GM21825 (cell line): ENCODE data around the gene ITPRIPL2.
A peak's percentile ranks its signal among the peaks of the same experiment; 100 is the strongest.

Experiments used
- ATAC-seq: cut with Tn5 transposase; IDR thresholded peaks from one replicate; pipeline ENCODE4 v1.9.1; 2021; ENCODE audit warnings: mild to moderate bottlenecking, moderate library complexity; ENCODE audit not compliant: unreplicated experiment

The ITPRIPL2 gene

GRCh38 chr16:19119564-19119963 lies 5.8 kb downstream of the ITPRIPL2 start:
- ATAC-seq: no peak

- no peak for ATAC-seq
Observed at GRCh38 chr16:19123535-19124178, 9.9 kb downstream of the ITPRIPL2 start.

- ATAC-seq: no peak
Observed at GRCh38 chr16:19126300-19126699, 12.5 kb downstream of the ITPRIPL2 start.

- ATAC-seq: peak; percentile 21
Observed at GRCh38 chr16:19127205-19127604, 13.4 kb downstream of the ITPRIPL2 start.

- ATAC-seq: peak; percentile 48
Observed at GRCh38 chr16:19127674-19128131, 13.9 kb downstream of the ITPRIPL2 start.

- ATAC-seq: no peak
Observed at GRCh38 chr16:19128454-19129200, 14.9 kb downstream of the ITPRIPL2 start.

GRCh38 chr16:19130385-19130784 lies 16.6 kb downstream of the ITPRIPL2 start:
- ATAC-seq: no peak

- no peak for ATAC-seq
Observed at GRCh38 chr16:19130852-19131824, 17.4 kb downstream of the ITPRIPL2 start.

GRCh38 chr16:19131825-19132218 lies 18.1 kb downstream of the ITPRIPL2 start:
- no peak for ATAC-seq

- ATAC-seq: no peak
Observed at GRCh38 chr16:19132255-19132654, 18.5 kb downstream of the ITPRIPL2 start.

GRCh38 chr16:19132898-19133297 lies 19.1 kb downstream of the ITPRIPL2 start:
- ATAC-seq: no peak

GRCh38 chr16:19133600-19133999 lies 19.8 kb downstream of the ITPRIPL2 start:
- ATAC-seq: no peak

- ATAC-seq: no peak
Observed at GRCh38 chr16:19135201-19135842, 21.6 kb downstream of the ITPRIPL2 start.

GRCh38 chr16:19135896-19136438 lies 22.2 kb downstream of the ITPRIPL2 start:
- no peak for ATAC-seq

- ATAC-seq: no peak
Observed at GRCh38 chr16:19136549-19137196, 22.9 kb downstream of the ITPRIPL2 start.

- no peak for ATAC-seq
Observed at GRCh38 chr16:19137201-19138128, 23.7 kb downstream of the ITPRIPL2 start.

GRCh38 chr16:19138601-19139000 lies 24.8 kb downstream of the ITPRIPL2 start:
- no peak for ATAC-seq

GRCh38 chr16:19139436-19140091 lies 25.8 kb downstream of the ITPRIPL2 start:
- ATAC-seq: no peak
